Naive thymus-derived CD4-positive, alpha-beta T cell (primary cell): ENCODE results near the gene ARL5A. TPM values are rescaled to one million over a fixed set of nuclear protein-coding genes. Genes with fewer than 3 reads are reported as not detected.
A peak's percentile ranks its signal among the peaks of the same experiment; 100 is the strongest.

Experiments
- ATAC-seq: fragments of 150-1000 bp; cut with Tn5 transposase; 2 replicates; pipeline ENCODE4 v1.10.0; 2021; ENCODE audit warnings: mild to moderate bottlenecking, moderate library complexity
- CTCF ChIA-PET: fragments of 350-600 bp; sonication (Branson Sonifier 250); formaldehyde crosslinking; loops from one replicate; lab custom pipeline; 2021; ENCODE audit warnings: antibody characterized with exemption; lab: Charles Lee
- POLR2A ChIA-PET: fragments of 350-600 bp; sonication (Branson Sonifier 250); formaldehyde crosslinking; loops from one replicate; lab custom pipeline; 2021; ENCODE audit warnings: antibody characterized with exemption, inconsistent platforms; lab: Charles Lee
- DNase-seq, 9 donors: peaks; one replicate each; pipeline versions ENCODE4 v3.0.0 to v3.0.0-alpha.2; 2020 to 2022; ENCODE audit warnings: mixed read lengths in 1 of 9
- H3K27ac ChIP-seq: one replicate; pipeline ENCODE4 v1.7.0; 2013; ENCODE audit warnings: mild to moderate bottlenecking, low read depth, low read length, moderate library complexity
- H3K27me3 ChIP-seq, 2 donors: one replicate each; pipeline ENCODE4 v1.7.0; 2013; ENCODE audit warnings: low read length in 2 of 2, mild to moderate bottlenecking in 2 of 2, moderate library complexity in 2 of 2; ENCODE audit not compliant: control insufficient read depth in 2 of 2, insufficient read depth in 2 of 2
- H3K36me3 ChIP-seq, 3 experiments: 1 replicate in 2 of 3; 2 replicates in 1 of 3; pipeline ENCODE4 v1.7.0; 2013; ENCODE audit warnings: low read length in 3 of 3, mild to moderate bottlenecking in 3 of 3, moderate library complexity in 1 of 3; ENCODE audit not compliant: insufficient read depth in 3 of 3, control insufficient read depth in 2 of 3
- H3K4me1 ChIP-seq, 2 donors: one replicate each; pipeline ENCODE4 v1.7.0; 2013; ENCODE audit warnings: low read length in 2 of 2, mild to moderate bottlenecking in 2 of 2, moderate library complexity in 1 of 2; ENCODE audit not compliant: control insufficient read depth in 2 of 2, insufficient read depth in 2 of 2
- H3K4me3 ChIP-seq: 2 replicates; pipeline ENCODE4 v1.7.0; 2013; ENCODE audit warnings: mild to moderate bottlenecking, low read length
- H3K9me3 ChIP-seq, 3 experiments: 1 replicate in 2 of 3; 2 replicates in 1 of 3; pipeline ENCODE4 v1.7.0; 2013; ENCODE audit warnings: low read length in 3 of 3; ENCODE audit not compliant: control insufficient read depth in 2 of 3
- H3K27ac Mint-ChIP-seq, 9 donors: one replicate each; pipeline ENCODE4 v1.8.0; 2020 to 2022; ENCODE audit warnings: mixed read lengths in 9 of 9, mild to moderate bottlenecking in 8 of 9, moderate library complexity in 5 of 9, inconsistent platforms in 2 of 9
- H3K27me3 Mint-ChIP-seq, 5 donors: one replicate each; pipeline ENCODE4 v1.8.0; 2021 to 2022; ENCODE audit warnings: mixed read lengths in 5 of 5, mild to moderate bottlenecking in 1 of 5
- H3K36me3 Mint-ChIP-seq, 5 donors: one replicate each; pipeline ENCODE4 v1.8.0; 2020 to 2022; ENCODE audit warnings: mixed read lengths in 5 of 5, mild to moderate bottlenecking in 3 of 5, inconsistent platforms in 1 of 5
- H3K4me1 Mint-ChIP-seq, 7 donors: one replicate each; pipeline ENCODE4 v1.8.0; 2020 to 2022; ENCODE audit warnings: mixed read lengths in 7 of 7, mild to moderate bottlenecking in 3 of 7, inconsistent platforms in 1 of 7
- H3K4me3 Mint-ChIP-seq, 10 donors: one replicate each; pipeline ENCODE4 v1.8.0; 2020 to 2022; ENCODE audit warnings: mild to moderate bottlenecking in 10 of 10, mixed read lengths in 10 of 10, moderate library complexity in 6 of 10, inconsistent platforms in 2 of 10
- H3K9me3 Mint-ChIP-seq, 11 donors: one replicate each; pipeline ENCODE4 v1.8.0; 2020 to 2022; ENCODE audit warnings: mixed read lengths in 11 of 11, mild to moderate bottlenecking in 4 of 11, inconsistent platforms in 1 of 11, moderate library complexity in 1 of 11
- intact Hi-C, 2 donors: fragments of 100-400 bp; cut with micrococcal nuclease; formaldehyde crosslinking; loops; one replicate each; pipeline ENCODE4 v1.15.1; 2023
- polyA plus RNA-seq, 2 donors: library from polyadenylated mRNA; unstranded; fragments of 300-500 nt; fragmentation: Illumina TruSeq; gene quantifications; one replicate each; pipeline ENCODE4 v1.2.3, GENCODE V29; 2021
- total RNA-seq, 6 experiments: library from RNA in 5 of 6; stranded (reverse) in 5 of 6; gene quantifications; 1 replicate in 5 of 6; 2 replicates in 1 of 6; pipeline ENCODE4 v1.2.3 and lab custom pipeline; 2021 to 2026

ARL5A gene
- total and polyA plus RNA-seq, 7 experiments from 2014 or later, result 25.8 to 68.3 (median 35.6) TPM

- DNase-seq (no peak), ATAC-seq (no peak)
- H3K4me1 ChIP-seq, result no peaks in the 10 kb centered on the region
- Mint-ChIP-seq H3K27me3 (no peaks in the 10 kb centered on the region), H3K9me3 (peaks cover 0 to 8% (median 0%) of the 10 kb centered on the region in 11 donors), H3K36me3 (peaks cover 9 to 39% (median 28%) of the 10 kb centered on the region in 5 donors), H3K4me3 (no peak overlapping the region), H3K4me1 (peaks cover 0 to 9% (median 0%) of the 10 kb centered on the region in 7 donors), H3K27ac (no peak overlapping the region)
- ChIA-PET CTCF (no interaction called here), POLR2A (interaction anchor here (0.7 kb wide), 1 partner anchor 10 kb away, joined by 3 read pairs; no protein-coding TSS in a partner anchor)
- intact Hi-C loops, result no loop called here
- H3K4me3 ChIP-seq, result no peak overlapping the region
- H3K9me3 ChIP-seq, result no peaks in the 10 kb centered on the region
- no peaks in the 10 kb centered on the region for H3K36me3 ChIP-seq
- H3K27ac ChIP-seq, result no peak overlapping the region
- H3K27me3 ChIP-seq, result no peaks in the 10 kb centered on the region
Observed at GRCh38 chr2:151789055-151789834, 39.0 kb downstream of the ARL5A start.

- H3K9me3 Mint-ChIP-seq, result peaks cover 0 to 7% (median 0%) of the 10 kb centered on the region in 11 donors
- CTCF ChIA-PET, result no interaction called here
- no peak for ATAC-seq
Observed at GRCh38 chr2:151786483-151786882, 41.7 kb downstream of the ARL5A start.

DNA sequence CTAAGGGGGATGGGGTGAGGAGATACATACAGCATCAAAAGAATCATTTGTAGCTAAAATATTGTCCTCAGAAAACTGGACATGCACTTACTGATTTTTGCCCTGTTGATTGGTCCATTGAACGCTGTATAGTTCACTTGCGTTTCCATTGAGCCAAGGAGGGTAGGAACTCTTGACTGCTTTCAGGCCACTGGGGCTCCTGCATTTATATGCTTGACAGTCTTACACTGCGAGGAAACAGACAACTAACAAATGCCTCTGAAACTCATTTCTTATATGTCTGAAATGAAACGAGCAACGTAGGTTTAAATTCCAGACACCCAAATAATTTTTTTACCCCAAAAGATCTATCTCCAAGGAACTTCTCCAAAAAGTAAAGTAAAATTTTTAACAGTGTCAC, 42.1 kb downstream of the ARL5A start:
- Histone ChIP-seq H3K4me1 (no peaks in the 10 kb centered on the region), H3K27me3 (no peaks in the 10 kb centered on the region), H3K27ac (no peak overlapping the region), H3K9me3 (no peaks in the 10 kb centered on the region), H3K36me3 (no peaks in the 10 kb centered on the region), H3K4me3 (no peak overlapping the region)
- Mint-ChIP-seq H3K9me3 (peaks cover 0 to 7% (median 0%) of the 10 kb centered on the region in 11 donors), H3K27me3 (no peaks in the 10 kb centered on the region), H3K4me1 (peaks cover 0 to 9% (median 0%) of the 10 kb centered on the region in 7 donors), H3K36me3 (peaks cover 9 to 40% (median 26%) of the 10 kb centered on the region in 5 donors), H3K27ac (no peak overlapping the region), H3K4me3 (no peak overlapping the region)
- ATAC-seq, result no peak
- CTCF ChIA-PET, result no interaction called here
- POLR2A ChIA-PET, result no interaction called here
- intact Hi-C loops, result no loop called here
- no peak for DNase-seq

More at GRCh38 chr2:151786483-151786882, 41.7 kb downstream of the ARL5A start:
- H3K36me3 ChIP-seq, result no peaks in the 10 kb centered on the region
- H3K27me3 ChIP-seq, result no peaks in the 10 kb centered on the region
- intact Hi-C loops, result no loop called here
- no peaks in the 10 kb centered on the region for H3K4me1 ChIP-seq
- Mint-ChIP-seq H3K36me3 (peaks cover 9 to 39% (median 26%) of the 10 kb centered on the region in 5 donors), H3K4me3 (no peak overlapping the region), H3K27me3 (no peaks in the 10 kb centered on the region), H3K27ac (no peak overlapping the region), H3K4me1 (peaks cover 0 to 9% (median 0%) of the 10 kb centered on the region in 7 donors)
- no peak overlapping the region for H3K27ac ChIP-seq
- POLR2A ChIA-PET, result no interaction called here
- no peaks in the 10 kb centered on the region for H3K9me3 ChIP-seq
- no peak overlapping the region for H3K4me3 ChIP-seq
- no peak for DNase-seq

GRCh38 chr2:151783133-151783520, 45.1 kb downstream of the ARL5A start:
- H3K4me1 ChIP-seq, result no peaks in the 10 kb centered on the region
- no peaks in the 10 kb centered on the region for H3K9me3 ChIP-seq
- CTCF ChIA-PET, result interaction anchor here (1.1 kb wide), 1 partner anchor 24 kb away, joined by 4 read pairs; no protein-coding TSS in a partner anchor
- ATAC-seq, result no peak
- intact Hi-C loops, result no loop called here
- Mint-ChIP-seq H3K4me3 (no peak overlapping the region), H3K9me3 (peaks cover 0 to 14% (median 4%) of the 10 kb centered on the region in 11 donors), H3K27ac (peak overlapping the region in 1 of 9 donors; percentile 0), H3K4me1 (peaks cover 0 to 9% (median 0%) of the 10 kb centered on the region in 7 donors), H3K36me3 (peaks cover 15 to 53% (median 38%) of the 10 kb centered on the region in 5 donors), H3K27me3 (no peaks in the 10 kb centered on the region)
- H3K36me3 ChIP-seq, result no peaks in the 10 kb centered on the region
- DNase-seq, result no peak
- H3K27me3 ChIP-seq, result no peaks in the 10 kb centered on the region
- no peak overlapping the region for H3K4me3 ChIP-seq
- POLR2A ChIA-PET, result no interaction called here
- H3K27ac ChIP-seq, result no peak overlapping the region

GRCh38 chr2:151782378-151783132, 45.7 kb downstream of the ARL5A start:
- Mint-ChIP-seq H3K4me3 (no peak overlapping the region), H3K27ac (peak overlapping the region in 1 of 9 donors; percentile 0), H3K9me3 (peaks cover 0 to 17% (median 4%) of the 10 kb centered on the region in 11 donors), H3K36me3 (peaks cover 15 to 55% (median 42%) of the 10 kb centered on the region in 5 donors), H3K27me3 (no peaks in the 10 kb centered on the region), H3K4me1 (peaks cover 0 to 9% (median 0%) of the 10 kb centered on the region in 7 donors)
- Histone ChIP-seq H3K4me1 (no peaks in the 10 kb centered on the region), H3K9me3 (no peaks in the 10 kb centered on the region), H3K4me3 (no peak overlapping the region), H3K27ac (no peak overlapping the region), H3K36me3 (no peaks in the 10 kb centered on the region), H3K27me3 (no peaks in the 10 kb centered on the region)
- DNase-seq, result no peak
- ChIA-PET POLR2A (no interaction called here), CTCF (no interaction called here)
- no peak for ATAC-seq
- intact Hi-C loops, result no loop called here

DNA sequence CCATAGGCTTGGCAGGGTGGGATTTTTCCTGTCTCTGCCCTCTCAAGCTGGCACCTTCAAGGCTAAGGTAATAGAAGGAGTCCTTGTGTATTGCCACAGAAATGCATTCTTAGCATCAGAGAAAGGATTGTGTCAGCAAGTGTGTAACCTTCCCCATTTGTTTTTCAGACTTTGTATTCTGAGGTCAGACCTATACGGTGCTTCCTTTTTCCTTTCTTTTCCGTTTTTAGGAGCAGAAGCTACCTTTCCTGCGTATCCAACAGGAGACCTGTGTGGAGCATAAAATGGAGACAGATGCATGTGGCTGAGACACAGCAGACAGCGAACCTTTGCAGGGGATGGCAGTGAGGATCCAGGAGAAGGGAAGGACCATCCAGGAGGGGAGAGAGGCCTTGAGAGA, 46.6 kb downstream of the ARL5A start:
- ChIA-PET CTCF (no interaction called here), POLR2A (no interaction called here)
- Mint-ChIP-seq H3K4me3 (no peak overlapping the region), H3K27me3 (no peaks in the 10 kb centered on the region), H3K36me3 (peaks cover 15 to 63% (median 50%) of the 10 kb centered on the region in 5 donors), H3K27ac (peak overlapping the region in 1 of 9 donors; percentile 6), H3K4me1 (peaks cover 0 to 9% (median 0%) of the 10 kb centered on the region in 7 donors), H3K9me3 (peaks cover 0 to 17% (median 4%) of the 10 kb centered on the region in 11 donors)
- no peaks in the 10 kb centered on the region for H3K4me1 ChIP-seq
- no peaks in the 10 kb centered on the region for H3K36me3 ChIP-seq
- no peaks in the 10 kb centered on the region for H3K9me3 ChIP-seq
- H3K27ac ChIP-seq, result no peak overlapping the region
- no peak overlapping the region for H3K4me3 ChIP-seq
- H3K27me3 ChIP-seq, result no peaks in the 10 kb centered on the region
- intact Hi-C loops, result no loop called here
- no peak for ATAC-seq
- no peak for DNase-seq
